ENCODE results near the gene PTCH1. TPM values are rescaled to one million over a fixed set of nuclear protein-coding genes. Genes with fewer than 3 reads are reported as not detected.

Gene PTCH1
- 6.7 and 7.0 TPM in 2 replicates for total RNA-seq (2014; rRNA removed; shearing (Covaris generic))

GRCh38 chr9:95516734-95517558 is at the start of gene PTCH1:
PTCH1 (minus strand) TSS chr9:95516971.
- in situ Hi-C loops (cut with HindIII; ENCODE audit: low sequenced_read_pairs) = no loop called here
- DNase-seq (ENCODE audit: low spot score) = peak; percentile 64

DNA sequence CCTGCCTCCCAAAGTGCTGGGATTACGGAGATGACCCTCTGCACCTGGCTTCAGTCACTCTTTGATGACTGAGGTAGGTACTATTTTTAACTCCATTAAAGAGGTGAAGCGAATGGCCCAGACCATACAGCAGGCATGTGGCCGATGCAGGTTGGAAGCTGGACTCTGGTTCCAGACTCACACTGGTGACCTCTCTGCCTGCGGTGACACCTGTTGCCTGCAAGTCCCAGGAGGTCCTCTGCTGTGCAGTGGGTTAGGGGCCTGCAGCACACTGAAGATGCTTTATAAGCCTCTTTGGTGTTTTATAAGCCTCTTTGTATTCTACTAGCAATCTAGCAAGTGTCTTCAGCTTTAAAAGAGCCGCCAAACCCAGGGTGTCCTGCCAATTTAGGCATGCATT is 49.2 kb upstream of the PTCH1 start:
- in situ Hi-C loops (cut with HindIII; ENCODE audit: low sequenced_read_pairs) = no loop called here
- no peak for DNase-seq (ENCODE audit: low spot score)

- no peak for DNase-seq (ENCODE audit: low spot score)
Measured at GRCh38 chr9:95561913-95562312, 45.1 kb upstream of the PTCH1 start.

DNA sequence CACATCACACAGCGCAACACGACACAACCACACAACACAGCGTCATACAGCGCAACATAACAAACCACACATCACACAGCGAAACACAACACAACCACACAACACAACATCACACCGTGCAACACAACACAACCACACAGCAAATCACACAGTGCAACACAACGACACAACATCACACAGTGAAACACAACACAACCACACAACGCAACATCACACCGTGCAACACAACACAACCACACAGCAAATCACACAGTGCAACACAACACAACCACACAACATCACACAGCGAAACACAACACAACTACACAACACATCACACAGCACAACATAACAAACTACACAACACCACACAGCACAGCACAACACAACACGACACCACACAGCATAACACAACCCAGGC is 40.4 kb upstream of the PTCH1 start:
- in situ Hi-C loops (cut with HindIII; ENCODE audit: low sequenced_read_pairs) = no loop called here
- no peak for DNase-seq (ENCODE audit: low spot score)

More at GRCh38 chr9:95561913-95562312, 45.1 kb upstream of the PTCH1 start:
- in situ Hi-C loops (cut with HindIII; ENCODE audit: low sequenced_read_pairs) = no loop called here

- in situ Hi-C loops (cut with HindIII; ENCODE audit: low sequenced_read_pairs) = no loop called here
- no peak for DNase-seq (ENCODE audit: low spot score)
Measured at GRCh38 chr9:95556521-95556920, 39.8 kb upstream of the PTCH1 start.

- DNase-seq (ENCODE audit: low spot score) = peak; percentile 24
- in situ Hi-C loops (cut with HindIII; ENCODE audit: low sequenced_read_pairs) = no loop called here
Measured at GRCh38 chr9:95552814-95553546, 36.2 kb upstream of the PTCH1 start.

DNA sequence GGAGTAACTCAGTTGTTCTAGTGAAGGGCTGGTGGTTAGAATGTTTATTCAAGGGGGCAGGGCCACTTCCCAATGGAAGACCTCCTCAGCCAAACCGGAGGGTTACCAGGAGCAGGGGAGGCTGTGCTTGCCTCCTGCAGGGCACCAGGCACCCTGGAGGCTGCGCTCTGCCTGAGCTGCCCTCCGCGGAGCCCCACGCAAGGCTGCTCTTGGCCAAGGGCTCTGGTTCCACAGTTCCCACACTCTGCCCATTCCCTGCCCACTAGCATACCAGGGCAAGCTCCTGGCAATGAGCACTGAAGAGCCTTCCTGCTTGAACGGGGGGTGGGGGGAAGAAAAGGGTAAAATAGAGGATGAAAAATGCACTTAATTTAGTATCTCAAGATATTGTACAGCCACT is 35.5 kb upstream of the PTCH1 start:
- no peak for DNase-seq (ENCODE audit: low spot score)
- in situ Hi-C loops (cut with HindIII; ENCODE audit: low sequenced_read_pairs) = no loop called here

GRCh38 chr9:95551406-95551805 is 34.6 kb upstream of the PTCH1 start:
- in situ Hi-C loops (cut with HindIII; ENCODE audit: low sequenced_read_pairs) = no loop called here
- no peak for DNase-seq (ENCODE audit: low spot score)

DNA sequence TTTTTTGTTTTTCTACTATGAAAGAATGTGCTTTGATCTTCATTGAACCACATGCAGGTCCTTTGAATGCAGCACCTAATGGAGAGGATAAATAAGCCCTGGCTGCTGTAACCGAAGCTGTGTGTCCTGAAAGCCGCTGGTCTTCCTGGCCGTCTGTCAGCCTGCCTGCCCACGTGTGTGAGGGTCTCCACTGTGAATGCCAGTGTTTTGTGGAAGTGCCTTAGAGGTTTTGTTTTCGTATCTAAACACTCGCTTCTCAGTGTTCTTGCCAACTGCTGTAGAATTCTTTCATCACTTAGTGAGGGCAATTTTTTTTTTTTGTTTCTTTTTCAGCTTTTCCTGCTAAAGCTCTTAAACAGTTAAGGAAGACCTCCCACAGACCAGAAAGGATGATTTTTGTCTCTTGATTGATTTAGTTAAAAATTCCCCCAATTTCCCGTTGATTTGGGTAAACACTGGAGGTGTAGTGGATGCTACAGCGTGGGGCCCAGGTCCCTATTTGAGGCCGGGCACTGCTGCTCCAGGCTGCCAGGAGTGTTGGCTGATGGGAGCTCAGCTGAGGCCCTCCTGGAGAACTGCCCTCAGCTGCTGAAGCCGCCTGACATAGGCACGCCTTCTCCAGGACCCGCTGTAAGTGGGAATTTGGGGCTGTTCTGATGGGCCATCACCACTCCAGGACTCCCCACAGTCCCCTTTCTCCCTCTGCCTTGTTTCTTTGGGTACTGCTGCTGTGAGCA is 29.2 kb upstream of the PTCH1 start:
- in situ Hi-C loops (cut with HindIII; ENCODE audit: low sequenced_read_pairs) = no loop called here
- no peak for DNase-seq (ENCODE audit: low spot score)

GRCh38 chr9:95533996-95534680 is 17.4 kb upstream of the PTCH1 start:
- in situ Hi-C loops (cut with HindIII; ENCODE audit: low sequenced_read_pairs) = no loop called here
- DNase-seq (ENCODE audit: low spot score) = no peak

DNA sequence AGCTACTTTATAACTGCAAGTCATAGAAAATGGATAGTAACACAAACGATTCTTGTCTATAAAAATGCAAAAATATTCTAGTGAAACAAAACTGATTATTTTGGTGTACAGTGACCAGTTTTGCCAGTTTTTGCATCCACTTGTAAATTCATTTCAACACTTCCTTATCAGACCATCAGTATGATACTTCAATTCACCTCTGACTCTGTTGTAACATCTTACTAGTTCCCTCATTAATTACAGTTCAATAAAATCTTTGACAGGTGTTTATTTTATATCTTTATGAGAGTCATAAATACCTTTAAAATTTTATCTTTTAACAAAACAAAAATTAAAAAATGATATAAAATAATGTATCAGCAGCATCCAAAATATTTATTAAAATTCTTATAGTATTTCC is 13.1 kb upstream of the PTCH1 start:
- DNase-seq (ENCODE audit: low spot score) = no peak
- in situ Hi-C loops (cut with HindIII; ENCODE audit: low sequenced_read_pairs) = no loop called here

- in situ Hi-C loops (cut with HindIII; ENCODE audit: low sequenced_read_pairs) = no loop called here
- DNase-seq (ENCODE audit: low spot score) = no peak
Measured at GRCh38 chr9:95528908-95529502, 12.2 kb upstream of the PTCH1 start.

GRCh38 chr9:95522871-95523370 is 6.2 kb upstream of the PTCH1 start:
- no peak for DNase-seq (ENCODE audit: low spot score)
- in situ Hi-C loops (cut with HindIII; ENCODE audit: low sequenced_read_pairs) = no loop called here

- DNase-seq (ENCODE audit: low spot score) = no peak
- in situ Hi-C loops (cut with HindIII; ENCODE audit: low sequenced_read_pairs) = no loop called here
Measured at GRCh38 chr9:95521699-95522098, 4.9 kb upstream of the PTCH1 start.

DNA sequence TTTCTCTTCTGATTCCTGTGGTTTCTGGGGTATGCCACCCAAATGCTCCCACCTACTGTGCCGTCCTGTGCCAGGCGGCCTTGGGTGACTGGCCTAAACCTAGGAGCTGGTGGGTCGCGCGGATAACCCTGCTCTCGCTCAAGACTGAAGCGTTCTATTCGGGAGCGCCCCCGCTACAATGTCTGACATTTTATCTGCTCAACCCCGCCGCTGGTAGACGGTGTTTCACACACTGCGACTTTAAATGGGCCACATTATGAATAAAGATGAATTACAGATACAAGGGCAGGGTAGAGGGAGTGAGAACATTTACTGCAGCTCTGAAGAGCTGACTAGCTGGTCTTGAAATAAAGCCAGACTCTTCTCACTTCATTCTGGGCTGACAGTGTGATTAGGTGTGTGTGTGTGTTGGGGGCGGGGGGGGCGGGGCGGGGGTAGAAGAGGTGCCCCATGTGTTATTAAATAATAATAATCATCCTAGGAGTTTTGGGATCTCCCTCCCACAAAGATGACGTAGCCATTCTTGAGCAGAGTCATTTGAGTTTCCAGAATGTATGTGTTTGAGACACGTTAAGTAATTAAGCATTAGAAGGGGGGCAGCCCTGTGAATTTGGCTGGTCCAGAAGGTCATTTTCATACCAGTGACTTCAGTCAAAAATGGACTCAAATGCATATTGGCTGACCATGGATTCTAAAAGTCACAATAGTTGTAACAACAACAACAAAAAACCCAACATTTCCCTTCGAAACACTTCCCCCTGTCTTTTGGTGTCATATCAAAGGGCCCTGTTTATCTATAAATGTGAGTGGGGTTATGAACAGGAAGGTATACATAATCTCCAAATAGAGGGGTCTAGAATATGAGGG is 1.0 kb upstream of the PTCH1 start:
- peak; percentile 38 for DNase-seq (ENCODE audit: low spot score)
- in situ Hi-C loops (cut with HindIII; ENCODE audit: low sequenced_read_pairs) = no loop called here

GRCh38 chr9:95516221-95516733 is 494 bp downstream of the PTCH1 start:
- no peak for DNase-seq (ENCODE audit: low spot score)
- in situ Hi-C loops (cut with HindIII; ENCODE audit: low sequenced_read_pairs) = no loop called here

DNA sequence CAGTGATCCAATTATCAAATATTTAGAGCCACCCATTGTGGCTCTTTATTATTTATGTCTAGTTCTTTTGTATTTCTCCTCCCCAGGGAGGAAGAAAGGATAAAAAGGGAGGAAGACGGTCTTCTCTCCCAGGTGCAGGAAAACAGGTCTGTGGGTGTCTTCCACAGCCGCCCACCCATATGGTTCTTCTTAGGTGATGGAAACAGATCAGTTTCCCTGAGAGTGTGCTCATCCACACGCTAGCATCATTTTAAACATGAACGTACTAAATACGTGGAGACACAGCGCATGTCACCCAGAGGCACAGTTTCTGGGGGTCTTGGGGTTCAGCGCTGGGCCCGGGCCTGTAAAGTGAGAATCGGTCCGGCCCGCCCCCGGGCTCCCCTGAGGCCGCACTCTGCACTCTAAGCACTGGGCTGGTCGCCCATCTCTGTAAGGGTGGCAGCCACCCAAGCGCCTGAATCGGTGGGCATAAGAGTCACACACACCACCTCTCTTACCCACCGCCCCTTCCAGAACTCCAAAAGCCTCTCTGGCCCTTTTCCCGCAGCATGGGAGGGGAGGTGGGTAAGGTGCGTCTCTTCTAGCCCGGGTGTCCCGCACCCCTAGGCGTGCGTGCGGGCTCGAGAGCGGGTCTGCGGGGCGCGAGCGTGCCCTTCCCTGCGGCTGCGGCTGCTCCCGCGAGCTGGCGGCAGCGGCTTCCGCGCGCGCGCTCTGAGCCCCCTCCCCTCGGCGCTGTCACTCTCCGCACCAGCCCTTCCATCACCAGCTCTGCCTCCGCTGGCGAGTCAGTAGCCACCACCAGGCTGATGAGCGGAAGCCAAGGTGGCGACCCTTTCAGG is 1.3 kb downstream of the PTCH1 start:
- in situ Hi-C loops (cut with HindIII; ENCODE audit: low sequenced_read_pairs) = no loop called here
- peak; percentile 51 for DNase-seq (ENCODE audit: low spot score)

All from G401 (cell line).